SH-SY5Y (cell line): ENCODE results near the gene CPA3.

Experiments
- GATA2 ChIP-seq: IDR thresholded peaks from 2 replicates; pipeline ENCODE4 v1.6.1; 2011; ENCODE audit warnings: mild to moderate bottlenecking, low read depth, low read length
- GATA3 ChIP-seq: IDR thresholded peaks from 2 replicates; pipeline ENCODE4 v1.6.1; 2011; ENCODE audit warnings: low read depth, mild to moderate bottlenecking, low read length, moderate library complexity

- TF ChIP-seq GATA2 (no peak), GATA3 (no peak)
Observed at GRCh38 chr3:148924562-148924961, 59.5 kb downstream of the CPA3 start.
